Endothelial cell of umbilical vein (primary cell): Measurements from ENCODE around the gene KRTAP13-3. TPM values are rescaled to one million over a fixed set of nuclear protein-coding genes. Genes with fewer than 3 reads are reported as not detected.

Experiments used
- BruUV-seq: library from RNA; stranded (reverse); fragments of 400-500 nt; replicated peaks from 2 replicates; lab custom pipeline; 2021; lab: Mats Ljungman, UMichigan
- CTCF ChIA-PET: fragments of 300-600, 350-600 bp; sonication (Branson Sonifier 250); formaldehyde crosslinking; loops from one replicate; lab custom pipeline; 2021; ENCODE audit warnings: antibody characterized with exemption, inconsistent platforms; lab: Charles Lee
- POLR2A ChIA-PET: fragments of 300-600, 350-600 bp; sonication (Branson Sonifier 250); formaldehyde crosslinking; loops from one replicate; lab custom pipeline; 2021; ENCODE audit warnings: antibody characterized with exemption, inconsistent platforms; lab: Charles Lee
- DNase-seq: peaks from one replicate; pipeline ENCODE4 v3.0.0-alpha.2; 2011; ENCODE audit warnings: low read depth, low spot score
- FAIRE-seq: peaks from 2 replicates; lab custom pipeline; 2011; peaks lifted over from hg19 to GRCh38; lab: Jason Lieb, UNC
- H2AFZ ChIP-seq: 2 replicates; pipeline ENCODE4 v1.6.0; 2012; ENCODE audit warnings: low read depth, low read length, control low read depth, inconsistent platforms
- H3K27ac ChIP-seq: 2 replicates; pipeline ENCODE4 v1.5.1; 2011; ENCODE audit warnings: low read depth, mild to moderate bottlenecking, control low read depth, low read length, moderate library complexity; ENCODE audit not compliant: insufficient read depth
- H3K27me3 ChIP-seq, 2 experiments: 2 replicates each; pipeline versions ENCODE4 v1.6.0 to v1.6.1; 2011; ENCODE audit warnings: low read length in 2 of 2, mixed read lengths in 1 of 2; ENCODE audit not compliant: control insufficient read depth in 2 of 2, insufficient read depth in 2 of 2
- H3K36me3 ChIP-seq, 2 experiments: 2 replicates in 1 of 2; 3 replicates in 1 of 2; pipeline ENCODE4 v1.5.1; 2011; ENCODE audit warnings: low read length in 2 of 2, mild to moderate bottlenecking in 1 of 2, moderate library complexity in 1 of 2; ENCODE audit not compliant: control insufficient read depth in 2 of 2, insufficient read depth in 2 of 2; ENCODE audit errors: extremely low read depth in 1 of 2
- H3K4me1 ChIP-seq: 3 replicates; pipeline ENCODE4 v1.5.1; 2011; ENCODE audit warnings: mild to moderate bottlenecking, low read length; ENCODE audit not compliant: control insufficient read depth, insufficient read depth; ENCODE audit errors: extremely low read depth
- H3K4me2 ChIP-seq: 2 replicates; pipeline ENCODE4 v1.6.1; 2011; ENCODE audit warnings: low read length, control low read depth, mixed read lengths; ENCODE audit not compliant: insufficient read depth
- H3K4me3 ChIP-seq, 3 experiments: fragments of 200-600 bp in 1 of 3; sonication (generic), shearing (Covaris generic) in 1 of 3; replicated peaks in 1 of 3; 2 replicates each; pipeline ENCODE4 v1.5.1; 2011 to 2016; ENCODE audit warnings: control low read depth in 3 of 3, low read length in 3 of 3, mild to moderate bottlenecking in 2 of 3, inconsistent platforms in 1 of 3, low read depth in 1 of 3, moderate library complexity in 1 of 3; ENCODE audit not compliant: insufficient read depth in 1 of 3
- H3K79me2 ChIP-seq: 2 replicates; pipeline ENCODE4 v1.6.0; 2012; ENCODE audit warnings: low read length, inconsistent platforms; ENCODE audit not compliant: control insufficient read depth, insufficient read depth
- H3K9ac ChIP-seq: replicated peaks from 2 replicates; pipeline ENCODE3; 2011; ENCODE audit warnings: low read length, control low read depth; ENCODE audit not compliant: insufficient read depth; ENCODE audit errors: extremely low read depth
- H3K9me1 ChIP-seq: replicated peaks from 3 replicates; pipeline ENCODE4 v1.6.0; 2011; ENCODE audit warnings: mild to moderate bottlenecking, low read length; ENCODE audit not compliant: control insufficient read depth, insufficient read depth; ENCODE audit errors: extremely low read depth
- H3K9me3 ChIP-seq: replicated peaks from 2 replicates; pipeline ENCODE4 v1.5.1; 2012; ENCODE audit warnings: low read length, inconsistent platforms; ENCODE audit not compliant: control insufficient read depth, insufficient read depth
- H4K20me1 ChIP-seq: replicated peaks from 2 replicates; pipeline ENCODE3; 2011; ENCODE audit warnings: mild to moderate bottlenecking, low read length; ENCODE audit not compliant: control insufficient read depth, insufficient read depth; ENCODE audit errors: extremely low read depth
- CTCF ChIP-seq, 2 donors: IDR thresholded peaks; 1 replicate in 1 of 2; 2 replicates in 1 of 2; pipeline ENCODE4 v1.5.1; 2011; ENCODE audit warnings: low read length in 2 of 2, mild to moderate bottlenecking in 2 of 2, moderate library complexity in 2 of 2, control low read depth in 1 of 2, inconsistent platforms in 1 of 2, low read depth in 1 of 2; ENCODE audit not compliant: insufficient read depth in 1 of 2; ENCODE audit errors: extremely low read depth in 1 of 2
- EZH2 ChIP-seq: IDR thresholded peaks from 2 replicates; pipeline ENCODE4 v1.6.1; 2012; ENCODE audit warnings: borderline replicate concordance, low read depth, mild to moderate bottlenecking, moderate library complexity, low read length, inconsistent platforms; ENCODE audit not compliant: severe bottlenecking
- FOS ChIP-seq: IDR thresholded peaks from 2 replicates; pipeline ENCODE4 v1.6.1; 2011; ENCODE audit warnings: mild to moderate bottlenecking, low read length, moderate library complexity, borderline replicate concordance; ENCODE audit not compliant: insufficient read depth
- GATA2 ChIP-seq: IDR thresholded peaks from 2 replicates; pipeline ENCODE4 v1.7.0; 2011; ENCODE audit warnings: low read depth, mild to moderate bottlenecking, moderate library complexity, mixed read lengths, low read length; ENCODE audit not compliant: insufficient read length, insufficient read depth
- JUN ChIP-seq: IDR thresholded peaks from 2 replicates; pipeline ENCODE4 v1.6.1; 2011; ENCODE audit warnings: borderline replicate concordance, low read depth; ENCODE audit not compliant: insufficient read length, insufficient read depth
- MAX ChIP-seq: IDR thresholded peaks from 2 replicates; pipeline ENCODE4 v1.6.1; 2011; ENCODE audit not compliant: insufficient read depth, insufficient read length
- MYC ChIP-seq: IDR thresholded peaks from one replicate; pipeline ENCODE4 v1.6.1; 2011; ENCODE audit warnings: mild to moderate bottlenecking, low read depth, low read length
- POLR2A ChIP-seq: IDR thresholded peaks from 2 replicates; pipeline ENCODE4 v1.6.1; 2012; ENCODE audit warnings: low read depth, mild to moderate bottlenecking, control low read depth, low read length
- POLR2AphosphoS5 ChIP-seq: IDR thresholded peaks from 2 replicates; pipeline ENCODE4 v1.6.1; 2012; ENCODE audit warnings: low read depth, mild to moderate bottlenecking, control low read depth, low read length, moderate library complexity; ENCODE audit not compliant: insufficient read depth
- dilution Hi-C: fragments of 300-500 bp; cut with MboI; formaldehyde crosslinking; loops from one replicate; pipeline ENCODE4 v1.15.0; 2019; ENCODE audit warnings: low sequenced_read_pairs; ENCODE audit not compliant: extremely low pct_ligation_motif_present
- intact Hi-C: fragments of 100-400 bp; cut with micrococcal nuclease; formaldehyde crosslinking; loops from one replicate; pipeline ENCODE4 v1.10.0; 2022
- polyA plus RNA-seq, 4 experiments: library from polyadenylated mRNA; depleted of rRNA in 3 of 4; stranded (reverse) in 3 of 4; unstranded in 1 of 4; fragments of >200 nt; gene quantifications; 2 replicates each; pipeline versions ENCODE4 v1.2.1 to v1.2.3, GENCODE V29; 2011 to 2012; ENCODE audit warnings: missing spikeins in 1 of 4
- total RNA-seq: library from RNA; stranded (reverse); gene quantifications from 2 replicates; pipeline ENCODE4 v1.2.3, GENCODE V29; 2021

KRTAP13-3 gene
- total and polyA plus RNA-seq, 2 donors (not counting 3 experiments of a cell fraction or from before 2014, with no cell fraction given), result not detected

GRCh38 chr21:30395731-30396130 lies 30.0 kb downstream of the KRTAP13-3 start, which contains the start of gene KRTAP13-1:
KRTAP13-1 (plus strand) TSS chr21:30396031; CDS start chr21:30396087, 56 bp downstream.
- no peaks in the 10 kb centered on the region for H3K36me3 ChIP-seq
- H3K4me3 ChIP-seq, result no peak within 1 kb of the TSS
- H3K27me3 ChIP-seq, result no peaks in the 10 kb centered on the region
- no peaks in the 10 kb centered on the region for H3K4me1 ChIP-seq
- CTCF ChIA-PET, result no interaction called here
- DNase-seq, result no peak
- no peaks in the 10 kb centered on the region for H4K20me1 ChIP-seq
- no peak for TF ChIP-seq FOS
- no peak for TF ChIP-seq POLR2A
- TF ChIP-seq GATA2, result no peak
- TF ChIP-seq JUN, result no peak
- no peak for TF ChIP-seq CTCF (IDR thresholded peaks at IDR 0.05; ENCODE audit: extremely low read depth in 1 of 2, insufficient read depth in 1 of 2, low read depth in 1 of 2, low read length in 2 of 2)
- TF ChIP-seq EZH2, result no peak
- no peak for TF ChIP-seq MYC
- no peak for TF ChIP-seq MAX
- no peak for TF ChIP-seq POLR2AphosphoS5
- no peak within 1 kb of the TSS for H3K27ac ChIP-seq
- no peak for FAIRE-seq
- intact Hi-C loops, result no loop called here
- no peak within 1 kb of the TSS for H3K9ac ChIP-seq
- H3K9me1 ChIP-seq, result no peaks in the 10 kb centered on the region
- dilution Hi-C loops, result no loop called here
- H2AFZ ChIP-seq, result no peak within 1 kb of the TSS
- BruUV-seq, result no TSS peak
- peaks cover 6% of the 10 kb centered on the region for H3K9me3 ChIP-seq
- no peaks in the 10 kb centered on the region for H3K79me2 ChIP-seq
- POLR2A ChIA-PET, result no interaction called here
- no peak within 1 kb of the TSS for H3K4me2 ChIP-seq
